Bronchial epithelial cell (primary cell): ENCODE measurements around the gene MT1B. TPM values are rescaled to one million over a fixed set of nuclear protein-coding genes. Genes with fewer than 3 reads are reported as not detected.

Experiments
- DNase-seq: peaks from one replicate; pipeline ENCODE4 v3.0.0-alpha.2; 2010; ENCODE audit warnings: low read depth
- FAIRE-seq: peaks from 2 replicates; lab custom pipeline; 2011; peaks lifted over from hg19 to GRCh38; lab: Jason Lieb, UNC
- H3K27me3 ChIP-seq: 2 replicates; pipeline ENCODE4 v1.5.1; 2011; ENCODE audit warnings: low read length; ENCODE audit not compliant: control insufficient read depth, insufficient read depth
- H3K36me3 ChIP-seq: 2 replicates; pipeline ENCODE4 v1.5.1; 2011; ENCODE audit warnings: low read length; ENCODE audit not compliant: control insufficient read depth, insufficient read depth
- H3K4me3 ChIP-seq: 2 replicates; pipeline ENCODE4 v1.5.1; 2011; ENCODE audit warnings: mild to moderate bottlenecking, low read depth, low read length, control low read depth
- total RNA-seq: library from RNA; depleted of rRNA; stranded (reverse); fragments of >200 nt; gene quantifications from 2 replicates; pipeline ENCODE4 v1.2.1, GENCODE V29; 2014
- TF ChIP-seq, protein P1 (sequence below): IDR thresholded peaks from 2 replicates; pipeline ENCODE4 v1.5.1; 2011; ENCODE audit warnings: mild to moderate bottlenecking, moderate library complexity, low read length, control low read depth, inconsistent platforms; ENCODE audit not compliant: insufficient read depth, severe bottlenecking

Gene MT1B
- total RNA-seq, 1 donor from 2014 or later: not detected

- no peak for DNase-seq
- no peaks in the 10 kb centered on the region for H3K36me3 ChIP-seq
- TF ChIP-seq, protein P1, sequence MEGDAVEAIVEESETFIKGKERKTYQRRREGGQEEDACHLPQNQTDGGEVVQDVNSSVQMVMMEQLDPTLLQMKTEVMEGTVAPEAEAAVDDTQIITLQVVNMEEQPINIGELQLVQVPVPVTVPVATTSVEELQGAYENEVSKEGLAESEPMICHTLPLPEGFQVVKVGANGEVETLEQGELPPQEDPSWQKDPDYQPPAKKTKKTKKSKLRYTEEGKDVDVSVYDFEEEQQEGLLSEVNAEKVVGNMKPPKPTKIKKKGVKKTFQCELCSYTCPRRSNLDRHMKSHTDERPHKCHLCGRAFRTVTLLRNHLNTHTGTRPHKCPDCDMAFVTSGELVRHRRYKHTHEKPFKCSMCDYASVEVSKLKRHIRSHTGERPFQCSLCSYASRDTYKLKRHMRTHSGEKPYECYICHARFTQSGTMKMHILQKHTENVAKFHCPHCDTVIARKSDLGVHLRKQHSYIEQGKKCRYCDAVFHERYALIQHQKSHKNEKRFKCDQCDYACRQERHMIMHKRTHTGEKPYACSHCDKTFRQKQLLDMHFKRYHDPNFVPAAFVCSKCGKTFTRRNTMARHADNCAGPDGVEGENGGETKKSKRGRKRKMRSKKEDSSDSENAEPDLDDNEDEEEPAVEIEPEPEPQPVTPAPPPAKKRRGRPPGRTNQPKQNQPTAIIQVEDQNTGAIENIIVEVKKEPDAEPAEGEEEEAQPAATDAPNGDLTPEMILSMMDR: no peak
- H3K4me3 ChIP-seq: no peak overlapping the region
- H3K27me3 ChIP-seq: peaks cover 25% of the 10 kb centered on the region
- no peak for FAIRE-seq
These were observed 18.8 kb upstream of the MT1B start for GRCh38 chr16:56632848-56633365.

GRCh38 chr16:56633535-56633934, 18.2 kb upstream of the MT1B start:
- DNase-seq (no peak), FAIRE-seq (no peak)
- no peaks in the 10 kb centered on the region for H3K36me3 ChIP-seq
- H3K27me3 ChIP-seq: peaks cover 28% of the 10 kb centered on the region
- no peak overlapping the region for H3K4me3 ChIP-seq
- TF ChIP-seq, protein P1: no peak

DNA sequence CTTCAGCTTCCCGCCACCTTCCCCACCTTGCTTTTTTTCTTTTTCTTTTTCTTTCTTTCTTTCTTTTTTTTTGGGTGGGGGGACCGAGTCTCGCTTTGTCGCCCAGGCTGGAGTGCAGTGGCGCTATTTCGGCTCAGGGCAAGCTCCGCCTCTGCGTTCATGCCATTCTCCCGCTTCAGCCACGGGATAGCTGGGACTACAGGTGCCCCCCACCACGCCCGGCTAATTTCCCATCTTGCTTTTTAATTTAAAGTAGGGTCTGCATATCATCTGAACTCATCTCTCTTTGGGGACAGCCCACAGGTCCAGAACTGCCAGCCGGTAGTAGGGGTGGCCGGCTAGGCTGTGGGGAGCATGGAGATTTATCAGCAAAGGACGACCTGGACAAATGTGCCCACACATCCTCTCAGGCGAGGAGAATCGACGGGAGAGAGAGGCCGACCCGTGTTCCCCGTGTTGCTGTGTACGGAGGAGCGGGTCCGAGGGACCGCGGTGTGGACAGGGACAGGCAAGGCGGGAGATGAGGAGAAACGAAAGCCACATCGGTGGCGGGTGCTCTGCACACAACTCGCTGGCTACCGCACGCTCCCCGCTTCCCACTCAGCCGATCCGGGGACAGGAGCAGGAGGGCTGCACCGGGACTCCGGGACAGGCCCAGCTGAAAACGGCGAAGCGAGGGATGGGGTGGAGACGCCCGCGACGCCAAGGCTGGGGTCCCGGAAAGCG, 16.8 kb upstream of the MT1B start:
- Histone ChIP-seq H3K27me3 (peaks cover 28% of the 10 kb centered on the region), H3K36me3 (no peaks in the 10 kb centered on the region)
- FAIRE-seq: no peak

GRCh38 chr16:56635441-56635967, 16.2 kb upstream of the MT1B start:
- no peak for FAIRE-seq

More for the DNA sequence above, 16.8 kb upstream of the MT1B start:
- no peak overlapping the region for H3K4me3 ChIP-seq
- DNase-seq: no peak
- TF ChIP-seq, protein P1: no peak

DNA sequence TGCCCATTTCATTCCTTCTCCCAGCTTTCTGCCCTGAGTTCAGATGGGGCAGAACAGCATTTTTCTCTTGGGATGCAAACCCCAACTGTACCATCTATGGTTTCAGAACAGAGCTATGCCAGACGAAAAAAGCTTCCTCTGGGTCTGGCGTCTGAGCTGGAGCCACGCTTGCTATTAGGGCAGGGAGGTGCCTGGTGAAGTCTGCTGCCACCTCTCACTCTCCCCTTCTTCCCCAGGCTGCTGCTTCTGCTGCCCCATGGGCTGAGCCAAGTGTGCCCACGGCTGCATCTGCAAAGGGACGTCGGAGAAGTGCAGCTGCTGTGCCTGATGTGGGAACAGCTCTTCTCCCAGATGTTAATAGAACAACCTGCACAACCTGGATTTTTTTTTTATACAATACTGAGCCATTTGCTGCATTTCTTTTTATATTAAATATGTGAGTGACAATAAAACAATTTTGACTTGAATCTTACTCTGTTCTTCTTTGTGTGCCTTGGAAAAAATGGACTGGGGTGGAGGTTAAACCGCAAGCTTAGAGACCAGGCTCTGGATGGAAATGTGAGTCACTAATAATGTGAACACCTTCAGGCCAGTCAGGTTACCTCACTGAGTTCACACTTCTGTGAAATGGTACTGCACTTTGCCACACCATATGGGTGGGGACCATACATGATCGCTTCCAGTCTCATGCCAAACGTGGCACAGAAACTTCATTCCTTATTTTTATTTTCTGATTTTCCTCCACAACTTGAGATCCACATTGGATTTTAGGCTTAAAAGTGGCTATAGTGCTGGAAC, 14.9 kb upstream of the MT1B start:
- TF ChIP-seq, protein P1: no peak
- Histone ChIP-seq H3K27me3 (peaks cover 28% of the 10 kb centered on the region), H3K36me3 (no peaks in the 10 kb centered on the region), H3K4me3 (no peak overlapping the region)
- FAIRE-seq (no peak), DNase-seq (no peak)

More at GRCh38 chr16:56635441-56635967, 16.2 kb upstream of the MT1B start:
- peaks cover 28% of the 10 kb centered on the region for H3K27me3 ChIP-seq
- TF ChIP-seq, protein P1: no peak
- no peaks in the 10 kb centered on the region for H3K36me3 ChIP-seq
- DNase-seq: no peak
- H3K4me3 ChIP-seq: no peak overlapping the region
